Mesenchymal stem cell (in vitro differentiated cells and primary cell): Measurements from ENCODE around the gene TIMP4.
A peak's percentile ranks its signal among the peaks of the same experiment; 100 is the strongest.

Experiments
- DNase-seq: peaks from one replicate; pipeline ENCODE4 v3.0.0-alpha.2; 2013
- H2AFZ ChIP-seq: one replicate; pipeline ENCODE4 v1.6.1; 2013; ENCODE audit warnings: low read depth, mild to moderate bottlenecking, control low read depth, inconsistent platforms, low read length, moderate library complexity
- H2AK5ac ChIP-seq: 2 replicates; pipeline ENCODE4 v1.6.1; 2013; ENCODE audit warnings: low read length, moderate library complexity, mild to moderate bottlenecking, inconsistent platforms; ENCODE audit not compliant: severe bottlenecking
- H2BK120ac ChIP-seq: one replicate; pipeline ENCODE4 v1.6.1; 2013; ENCODE audit warnings: low read depth, mild to moderate bottlenecking, inconsistent platforms, low read length, moderate library complexity
- H2BK12ac ChIP-seq, 2 experiments: one replicate each; pipeline ENCODE4 v1.6.1; 2013; ENCODE audit warnings: inconsistent platforms in 2 of 2, low read length in 2 of 2, mild to moderate bottlenecking in 2 of 2, moderate library complexity in 2 of 2, control low read depth in 1 of 2
- H2BK15ac ChIP-seq: one replicate; pipeline ENCODE4 v1.6.1; 2013; ENCODE audit warnings: mild to moderate bottlenecking, low read depth, inconsistent platforms; ENCODE audit not compliant: poor library complexity, severe bottlenecking
- H2BK5ac ChIP-seq: 2 replicates; pipeline ENCODE4 v1.6.1; 2013; ENCODE audit warnings: low read depth, mild to moderate bottlenecking, low read length, control low read depth, inconsistent platforms; ENCODE audit not compliant: poor library complexity, severe bottlenecking
- H3K14ac ChIP-seq, 2 experiments: one replicate each; pipeline ENCODE4 v1.6.1; 2013; ENCODE audit warnings: inconsistent platforms in 2 of 2, low read length in 2 of 2, control low read depth in 1 of 2, mild to moderate bottlenecking in 1 of 2, moderate library complexity in 1 of 2
- H3K18ac ChIP-seq, 2 experiments: one replicate each; pipeline ENCODE4 v1.6.1; 2013; ENCODE audit warnings: inconsistent platforms in 2 of 2, low read length in 2 of 2, control low read depth in 1 of 2, low read depth in 1 of 2, mild to moderate bottlenecking in 1 of 2
- H3K23ac ChIP-seq, 2 experiments: one replicate each; pipeline ENCODE4 v1.6.1; 2013; ENCODE audit warnings: inconsistent platforms in 2 of 2, low read length in 2 of 2, mild to moderate bottlenecking in 2 of 2, moderate library complexity in 2 of 2, control low read depth in 1 of 2
- H3K27ac ChIP-seq: 2 replicates; pipeline ENCODE4 v1.5.1; 2013; ENCODE audit warnings: mild to moderate bottlenecking, moderate library complexity, low read length, control low read depth, inconsistent platforms; ENCODE audit not compliant: poor library complexity, severe bottlenecking
- H3K27me3 ChIP-seq, 2 experiments: 2 replicates each; pipeline versions ENCODE4 v1.6.1 to v1.7.0; 2013; ENCODE audit warnings: low read length in 2 of 2, mild to moderate bottlenecking in 2 of 2, moderate library complexity in 2 of 2, control low read depth in 1 of 2, inconsistent platforms in 1 of 2; ENCODE audit not compliant: control insufficient read depth in 1 of 2, insufficient read depth in 1 of 2
- H3K36me3 ChIP-seq, 2 experiments: 2 replicates each; pipeline versions ENCODE4 v1.6.1 to v1.7.0; 2013; ENCODE audit warnings: low read length in 2 of 2, control low read depth in 1 of 2, inconsistent platforms in 1 of 2, low read depth in 1 of 2, mild to moderate bottlenecking in 1 of 2; ENCODE audit not compliant: insufficient read depth in 2 of 2, control insufficient read depth in 1 of 2
- H3K4ac ChIP-seq, 2 experiments: one replicate each; pipeline ENCODE4 v1.6.1; 2013; ENCODE audit warnings: inconsistent platforms in 2 of 2, low read length in 2 of 2, mild to moderate bottlenecking in 2 of 2, moderate library complexity in 2 of 2, control low read depth in 1 of 2, low read depth in 1 of 2
- H3K4me1 ChIP-seq: 2 replicates; pipeline ENCODE4 v1.6.1; 2013; ENCODE audit warnings: low read depth, low read length, control low read depth; ENCODE audit not compliant: control insufficient read depth, insufficient read depth
- H3K4me2 ChIP-seq: 2 replicates; pipeline ENCODE4 v1.6.1; 2013; ENCODE audit warnings: low read length, mild to moderate bottlenecking, inconsistent platforms; ENCODE audit not compliant: poor library complexity, severe bottlenecking
- H3K4me3 ChIP-seq, 2 experiments: 2 replicates each; pipeline versions ENCODE4 v1.5.1 to v1.7.0; 2013; ENCODE audit warnings: low read length in 2 of 2, mild to moderate bottlenecking in 2 of 2, control low read depth in 1 of 2, low read depth in 1 of 2; ENCODE audit not compliant: insufficient read depth in 1 of 2
- H3K79me1 ChIP-seq: replicated peaks from 2 replicates; pipeline ENCODE4 v1.6.1; 2013; ENCODE audit warnings: mild to moderate bottlenecking, control low read depth, low read length, inconsistent platforms; ENCODE audit not compliant: poor library complexity, severe bottlenecking
- H3K9ac ChIP-seq: 2 replicates; pipeline ENCODE4 v1.7.0; 2013; ENCODE audit warnings: mild to moderate bottlenecking, low read length, moderate library complexity
- H3K9me3 ChIP-seq: 2 replicates; pipeline ENCODE4 v1.7.0; 2013; ENCODE audit warnings: mild to moderate bottlenecking, low read length; ENCODE audit not compliant: control insufficient read depth
- H4K8ac ChIP-seq: one replicate; pipeline ENCODE4 v1.6.1; 2013; ENCODE audit warnings: inconsistent platforms, mild to moderate bottlenecking, low read length, moderate library complexity
- H4K91ac ChIP-seq: one replicate; pipeline ENCODE4 v1.6.1; 2013; ENCODE audit warnings: mild to moderate bottlenecking, low read length, inconsistent platforms
- WGBS: methylation state at CpG from one replicate; pipeline ENCODE4 v1.1.7; 2013; ENCODE audit warnings: mixed read lengths; 5-methylcytosine and 5-hydroxymethylcytosine counted together

The TIMP4 gene

GRCh38 chr3:12142476-12142875 is 16.2 kb downstream of the TIMP4 start:
- H2BK120ac ChIP-seq, result peak overlapping the region; percentile 11
- no peak overlapping the region for H4K8ac ChIP-seq
- no peak overlapping the region for H3K9ac ChIP-seq
- no peaks in the 10 kb centered on the region for H3K36me3 ChIP-seq
- H4K91ac ChIP-seq, result no peak overlapping the region
- no peak overlapping the region for H2AK5ac ChIP-seq
- peak overlapping the region; percentile 14 to 96 for H2BK12ac ChIP-seq
- no peak overlapping the region for H2AFZ ChIP-seq
- H2BK15ac ChIP-seq, result no peak overlapping the region
- no peaks in the 10 kb centered on the region for H3K9me3 ChIP-seq
- no peak overlapping the region for H2BK5ac ChIP-seq
- H3K27ac ChIP-seq, result no peak overlapping the region
- H3K4me3 ChIP-seq, result no peak overlapping the region
- H3K79me1 ChIP-seq, result no peaks in the 10 kb centered on the region
- H3K18ac ChIP-seq, result peak overlapping the region in 1 of 2 experiments; percentile 73
- 96% methylated on average over 4 of the region's 4 CpGs for WGBS
- peaks cover 2% of the 10 kb centered on the region for H3K4me1 ChIP-seq
- no peaks in the 10 kb centered on the region for H3K27me3 ChIP-seq
- no peak overlapping the region for H3K23ac ChIP-seq
- no peak for DNase-seq
- H3K14ac ChIP-seq, result peak overlapping the region in 1 of 2 experiments; percentile 63
- H3K4ac ChIP-seq, result peak overlapping the region in 1 of 2 experiments; percentile 89
- no peak overlapping the region for H3K4me2 ChIP-seq

- no peak overlapping the region for H3K14ac ChIP-seq
- H4K8ac ChIP-seq, result no peak overlapping the region
- H2AK5ac ChIP-seq, result no peak overlapping the region
- no peak overlapping the region for H3K9ac ChIP-seq
- H3K9me3 ChIP-seq, result no peaks in the 10 kb centered on the region
- H3K23ac ChIP-seq, result no peak overlapping the region
- H2BK12ac ChIP-seq, result no peak overlapping the region
- no peak overlapping the region for H3K4ac ChIP-seq
- H2BK15ac ChIP-seq, result no peak overlapping the region
- no peak overlapping the region for H2BK120ac ChIP-seq
- H3K36me3 ChIP-seq, result no peaks in the 10 kb centered on the region
- H3K18ac ChIP-seq, result no peak overlapping the region
- no peaks in the 10 kb centered on the region for H3K79me1 ChIP-seq
- H3K27ac ChIP-seq, result no peak overlapping the region
- H4K91ac ChIP-seq, result no peak overlapping the region
- DNase-seq, result no peak
- no peak overlapping the region for H3K4me3 ChIP-seq
- no peaks in the 10 kb centered on the region for H3K27me3 ChIP-seq
- no peak overlapping the region for H3K4me2 ChIP-seq
- H3K4me1 ChIP-seq, result peaks cover 2% of the 10 kb centered on the region
- WGBS, result 100% methylated on average over 1 of the region's 1 CpG
- no peak overlapping the region for H2AFZ ChIP-seq
- H2BK5ac ChIP-seq, result no peak overlapping the region
Observed at GRCh38 chr3:12141350-12141749, 17.4 kb downstream of the TIMP4 start.

DNA sequence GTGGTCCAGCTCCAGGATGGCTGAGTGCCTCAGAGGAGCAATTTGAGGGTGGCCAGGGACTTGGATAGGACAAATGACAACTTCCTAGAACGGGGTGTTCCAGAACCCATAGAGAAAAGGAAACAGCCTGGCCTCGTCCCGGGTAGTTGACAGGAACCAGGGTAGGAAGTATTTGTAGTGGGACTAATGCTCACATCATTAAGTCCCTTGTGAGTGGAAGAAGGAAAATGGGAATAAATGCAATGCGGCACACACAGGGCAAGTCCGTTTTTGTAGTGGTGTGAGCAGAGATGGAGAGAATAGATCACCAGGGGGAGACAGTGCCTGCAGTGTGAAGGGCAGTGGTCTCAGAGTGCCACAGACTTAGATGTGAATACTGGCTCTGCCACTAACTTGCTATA is 19.6 kb downstream of the TIMP4 start:
- H2BK15ac ChIP-seq, result no peak overlapping the region
- peak overlapping the region; percentile 2 to 10 for H3K18ac ChIP-seq
- no peaks in the 10 kb centered on the region for H3K36me3 ChIP-seq
- H3K27ac ChIP-seq, result no peak overlapping the region
- H3K4me2 ChIP-seq, result no peak overlapping the region
- H3K4me3 ChIP-seq, result no peak overlapping the region
- H2BK12ac ChIP-seq, result no peak overlapping the region
- peak overlapping the region in 1 of 2 experiments; percentile 40 for H3K23ac ChIP-seq
- no peak overlapping the region for H3K9ac ChIP-seq
- H3K4ac ChIP-seq, result no peak overlapping the region
- DNase-seq, result peak; percentile 73
- H3K4me1 ChIP-seq, result peaks cover 2% of the 10 kb centered on the region
- H3K14ac ChIP-seq, result no peak overlapping the region
- peak overlapping the region; percentile 85 for H4K8ac ChIP-seq
- H2AK5ac ChIP-seq, result peak overlapping the region; percentile 2
- H2BK5ac ChIP-seq, result no peak overlapping the region
- peak overlapping the region; percentile 23 for H4K91ac ChIP-seq
- H3K79me1 ChIP-seq, result no peaks in the 10 kb centered on the region
- no peaks in the 10 kb centered on the region for H3K9me3 ChIP-seq
- no peaks in the 10 kb centered on the region for H3K27me3 ChIP-seq
- 35% methylated on average over 5 of the region's 5 CpGs for WGBS
- no peak overlapping the region for H2BK120ac ChIP-seq
- H2AFZ ChIP-seq, result no peak overlapping the region

- H3K4me1 ChIP-seq, result peaks cover 2% of the 10 kb centered on the region
- no peak overlapping the region for H2BK15ac ChIP-seq
- H3K36me3 ChIP-seq, result no peaks in the 10 kb centered on the region
- H3K4me2 ChIP-seq, result no peak overlapping the region
- no peak overlapping the region for H3K14ac ChIP-seq
- no peak overlapping the region for H4K8ac ChIP-seq
- H2AK5ac ChIP-seq, result no peak overlapping the region
- H4K91ac ChIP-seq, result no peak overlapping the region
- no peak overlapping the region for H2AFZ ChIP-seq
- no peak overlapping the region for H2BK5ac ChIP-seq
- H3K27me3 ChIP-seq, result peaks cover 0 to under 1% of the 10 kb centered on the region in 2 experiments
- DNase-seq, result peak; percentile 30
- H2BK120ac ChIP-seq, result no peak overlapping the region
- H3K27ac ChIP-seq, result no peak overlapping the region
- H3K4me3 ChIP-seq, result no peak overlapping the region
- WGBS, result 17% methylated on average over 1 of the region's 1 CpG
- no peaks in the 10 kb centered on the region for H3K79me1 ChIP-seq
- H3K23ac ChIP-seq, result no peak overlapping the region
- H2BK12ac ChIP-seq, result peak overlapping the region in 1 of 2 experiments; percentile 71
- H3K9me3 ChIP-seq, result no peaks in the 10 kb centered on the region
- no peak overlapping the region for H3K9ac ChIP-seq
- no peak overlapping the region for H3K4ac ChIP-seq
- no peak overlapping the region for H3K18ac ChIP-seq
Observed at GRCh38 chr3:12138044-12138443, 20.7 kb downstream of the TIMP4 start.
